ENCODE data around the gene SRP54.

SRP54 gene

DNA sequence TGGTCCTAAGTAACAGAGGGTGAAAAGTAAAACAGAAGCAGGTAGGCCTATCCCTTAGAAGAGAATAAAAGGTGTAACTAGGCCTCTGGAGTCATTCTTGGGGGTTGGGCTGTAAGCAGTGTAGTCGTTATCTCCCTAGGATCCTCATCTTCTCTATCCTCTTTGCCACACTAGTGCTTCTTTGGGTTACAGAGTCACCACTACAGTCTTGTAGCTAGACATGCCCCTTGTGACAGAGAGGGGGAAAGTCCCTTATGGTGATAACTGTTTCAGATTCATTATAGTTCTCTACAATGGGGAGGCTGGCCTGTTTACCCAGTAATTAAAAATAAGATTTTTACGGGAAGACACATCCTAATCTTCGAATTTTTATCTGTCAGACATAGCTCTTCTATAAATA, 16.4 kb upstream of the SRP54 start:
- TF ChIP-seq, protein P1, sequence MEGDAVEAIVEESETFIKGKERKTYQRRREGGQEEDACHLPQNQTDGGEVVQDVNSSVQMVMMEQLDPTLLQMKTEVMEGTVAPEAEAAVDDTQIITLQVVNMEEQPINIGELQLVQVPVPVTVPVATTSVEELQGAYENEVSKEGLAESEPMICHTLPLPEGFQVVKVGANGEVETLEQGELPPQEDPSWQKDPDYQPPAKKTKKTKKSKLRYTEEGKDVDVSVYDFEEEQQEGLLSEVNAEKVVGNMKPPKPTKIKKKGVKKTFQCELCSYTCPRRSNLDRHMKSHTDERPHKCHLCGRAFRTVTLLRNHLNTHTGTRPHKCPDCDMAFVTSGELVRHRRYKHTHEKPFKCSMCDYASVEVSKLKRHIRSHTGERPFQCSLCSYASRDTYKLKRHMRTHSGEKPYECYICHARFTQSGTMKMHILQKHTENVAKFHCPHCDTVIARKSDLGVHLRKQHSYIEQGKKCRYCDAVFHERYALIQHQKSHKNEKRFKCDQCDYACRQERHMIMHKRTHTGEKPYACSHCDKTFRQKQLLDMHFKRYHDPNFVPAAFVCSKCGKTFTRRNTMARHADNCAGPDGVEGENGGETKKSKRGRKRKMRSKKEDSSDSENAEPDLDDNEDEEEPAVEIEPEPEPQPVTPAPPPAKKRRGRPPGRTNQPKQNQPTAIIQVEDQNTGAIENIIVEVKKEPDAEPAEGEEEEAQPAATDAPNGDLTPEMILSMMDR (IDR thresholded peaks at IDR 0.05; ENCODE audit: low read depth, low read length, poor library complexity, severe bottlenecking), result no peak
- no peak for TF ChIP-seq EZH2phosphoT487 (IDR thresholded peaks at IDR 0.05; ENCODE audit: borderline replicate concordance, low read length)
- H3K4me1 ChIP-seq (ENCODE audit: control insufficient read depth, low read length), result no peaks in the 10 kb centered on the region
- peaks cover 4% of the 10 kb centered on the region; the same call in 1 of the 2 replicates for H4K20me1 ChIP-seq (ENCODE audit: control insufficient read depth, insufficient read depth, low read depth, low read length)
- no peaks in the 10 kb centered on the region for H3F3A ChIP-seq (ENCODE audit: control insufficient read depth, insufficient read depth)
- H3K27ac ChIP-seq (ENCODE audit: low read depth, low read length), result no peak overlapping the region
- H3K4me2 ChIP-seq (ENCODE audit: low read length), result no peak overlapping the region
- no peak overlapping the region for H3K4me3 ChIP-seq (ENCODE audit: low read length)
- H3K27me3 ChIP-seq (ENCODE audit: control insufficient read depth, low read length), result no peaks in the 10 kb centered on the region
- no peaks in the 10 kb centered on the region for H3K9me3 ChIP-seq (ENCODE audit: control insufficient read depth, insufficient read depth, low read length)
- no peaks in the 10 kb centered on the region for H3K79me2 ChIP-seq (ENCODE audit: control insufficient read depth, low read length)
- peaks cover 16% of the 10 kb centered on the region for H3K36me3 ChIP-seq (ENCODE audit: control insufficient read depth, low read length)
- no peaks in the 10 kb centered on the region for H3K9me2 ChIP-seq (replicated peaks; ENCODE audit: control insufficient read depth, low read length)

DNA sequence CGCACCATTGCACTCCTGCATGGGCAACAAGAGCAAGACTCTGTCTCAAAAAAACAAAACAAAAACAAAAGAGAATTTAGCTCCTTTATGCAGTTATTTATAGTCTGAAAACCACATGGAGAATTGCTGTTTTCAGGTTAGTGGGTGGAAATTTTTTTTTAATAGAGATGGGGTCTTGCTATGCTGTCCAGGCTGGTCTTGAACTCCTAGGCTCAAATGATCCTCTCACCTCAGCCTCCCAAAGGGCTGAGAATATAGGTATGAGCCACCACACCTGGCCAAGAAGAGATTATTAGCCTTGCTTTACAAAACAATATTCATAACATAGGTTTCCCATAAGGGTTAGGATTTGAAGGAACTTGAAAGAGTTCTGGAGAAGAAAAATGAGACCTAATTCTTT, 12.1 kb upstream of the SRP54 start:
- H3K36me3 ChIP-seq (ENCODE audit: control insufficient read depth, low read length), result peaks cover 17% of the 10 kb centered on the region
- H3K79me2 ChIP-seq (ENCODE audit: control insufficient read depth, low read length), result peaks cover 18% of the 10 kb centered on the region
- H3K27ac ChIP-seq (ENCODE audit: low read depth, low read length), result no peak overlapping the region
- no peaks in the 10 kb centered on the region for H3K9me3 ChIP-seq (ENCODE audit: control insufficient read depth, insufficient read depth, low read length)
- no peaks in the 10 kb centered on the region for H3K9me2 ChIP-seq (replicated peaks; ENCODE audit: control insufficient read depth, low read length)
- H3K4me1 ChIP-seq (ENCODE audit: control insufficient read depth, low read length), result no peaks in the 10 kb centered on the region
- peaks cover 10% of the 10 kb centered on the region for H4K20me1 ChIP-seq (ENCODE audit: control insufficient read depth, insufficient read depth, low read depth, low read length)
- no peaks in the 10 kb centered on the region for H3F3A ChIP-seq (ENCODE audit: control insufficient read depth, insufficient read depth)
- no peak overlapping the region for H3K4me2 ChIP-seq (ENCODE audit: low read length)
- TF ChIP-seq EZH2phosphoT487 (IDR thresholded peaks at IDR 0.05; ENCODE audit: borderline replicate concordance, low read length), result no peak
- TF ChIP-seq, protein P1 (IDR thresholded peaks at IDR 0.05; ENCODE audit: low read depth, low read length, poor library complexity, severe bottlenecking), result no peak
- H3K27me3 ChIP-seq (ENCODE audit: control insufficient read depth, low read length), result no peaks in the 10 kb centered on the region
- H3K4me3 ChIP-seq (ENCODE audit: low read length), result no peak overlapping the region

DNA sequence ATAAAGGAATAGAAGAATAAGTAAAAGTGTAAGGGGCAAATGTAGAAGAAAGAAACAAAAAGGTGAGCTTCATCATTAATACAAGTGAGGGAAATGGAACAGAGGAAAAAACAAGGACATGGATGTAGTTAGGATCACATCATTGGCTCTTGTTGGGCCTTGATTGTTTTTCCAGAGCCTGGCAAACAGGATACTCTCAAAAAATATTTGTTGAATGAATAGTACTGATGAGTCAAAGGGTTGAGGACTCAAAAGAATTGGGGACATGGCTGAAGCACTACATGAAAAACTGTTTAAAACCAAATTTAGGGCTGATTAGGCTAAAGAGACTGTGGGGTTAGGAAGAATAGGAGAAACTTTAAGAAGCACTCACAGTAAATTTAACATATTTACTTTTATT, 11.4 kb upstream of the SRP54 start:
- no peaks in the 10 kb centered on the region for H3K4me1 ChIP-seq (ENCODE audit: control insufficient read depth, low read length)
- H3K4me3 ChIP-seq (ENCODE audit: low read length), result no peak overlapping the region
- H4K20me1 ChIP-seq (ENCODE audit: control insufficient read depth, insufficient read depth, low read depth, low read length), result peaks cover 6% of the 10 kb centered on the region; the same call in 1 of the 2 replicates
- peaks cover 23% of the 10 kb centered on the region for H3K79me2 ChIP-seq (ENCODE audit: control insufficient read depth, low read length)
- H3K9me3 ChIP-seq (ENCODE audit: control insufficient read depth, insufficient read depth, low read length), result no peaks in the 10 kb centered on the region
- H3K27me3 ChIP-seq (ENCODE audit: control insufficient read depth, low read length), result no peaks in the 10 kb centered on the region
- no peak overlapping the region for H3K4me2 ChIP-seq (ENCODE audit: low read length)
- no peaks in the 10 kb centered on the region for H3F3A ChIP-seq (ENCODE audit: control insufficient read depth, insufficient read depth)
- no peaks in the 10 kb centered on the region for H3K9me2 ChIP-seq (replicated peaks; ENCODE audit: control insufficient read depth, low read length)
- TF ChIP-seq, protein P1 (IDR thresholded peaks at IDR 0.05; ENCODE audit: low read depth, low read length, poor library complexity, severe bottlenecking), result no peak
- TF ChIP-seq EZH2phosphoT487 (IDR thresholded peaks at IDR 0.05; ENCODE audit: borderline replicate concordance, low read length), result no peak
- no peak overlapping the region for H3K27ac ChIP-seq (ENCODE audit: low read depth, low read length)
- peaks cover 10% of the 10 kb centered on the region for H3K36me3 ChIP-seq (ENCODE audit: control insufficient read depth, low read length)
